HG03045 (cell line): ENCODE measurements around the gene NCKAP5.

ENCODE experiments used
- ATAC-seq: cut with Tn5 transposase; IDR thresholded peaks from one replicate; pipeline ENCODE4 v1.9.1; 2021; ENCODE audit warnings: mild to moderate bottlenecking, moderate library complexity; ENCODE audit not compliant: unreplicated experiment

NCKAP5 gene

DNA sequence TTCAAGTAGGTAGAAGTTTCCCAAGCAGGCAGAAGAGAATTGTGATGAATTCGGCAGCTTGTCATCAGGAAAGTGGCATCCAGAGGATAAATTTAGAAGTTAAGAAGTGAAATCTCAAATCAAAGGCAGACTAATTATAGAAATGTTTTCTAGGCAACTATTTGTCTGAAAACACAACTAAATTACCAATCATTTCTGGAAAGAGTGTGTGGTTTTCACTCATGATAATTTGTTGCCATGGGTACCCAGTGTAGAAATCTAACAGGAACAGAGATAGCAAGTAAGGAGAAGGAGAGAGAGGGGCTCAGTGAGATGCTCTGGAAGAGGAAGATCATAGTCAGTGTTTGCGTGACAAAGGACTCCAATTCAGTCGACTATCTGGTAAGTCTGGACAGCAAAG, 208.1 kb downstream of the NCKAP5 start:
- ATAC-seq = no peak

DNA sequence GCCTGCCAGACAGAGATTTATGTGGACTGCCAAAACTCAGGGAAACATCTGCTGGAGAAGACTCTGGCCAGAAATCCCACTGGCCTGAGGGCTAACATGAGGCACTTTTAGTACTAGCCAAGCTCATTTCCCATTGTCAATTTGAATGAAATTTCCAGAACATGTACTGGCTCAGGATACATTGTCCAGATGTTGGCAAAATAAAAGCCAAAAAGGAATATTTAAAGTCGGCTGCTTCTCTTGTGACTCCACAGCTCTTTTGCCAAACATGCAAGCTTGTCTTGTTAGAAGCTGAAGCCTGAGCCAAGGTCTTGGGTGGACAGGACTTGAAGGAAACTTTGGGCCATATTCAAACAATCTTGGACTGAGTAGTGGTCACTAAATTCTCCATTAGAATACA, 215.5 kb downstream of the NCKAP5 start:
- ATAC-seq = no peak

DNA sequence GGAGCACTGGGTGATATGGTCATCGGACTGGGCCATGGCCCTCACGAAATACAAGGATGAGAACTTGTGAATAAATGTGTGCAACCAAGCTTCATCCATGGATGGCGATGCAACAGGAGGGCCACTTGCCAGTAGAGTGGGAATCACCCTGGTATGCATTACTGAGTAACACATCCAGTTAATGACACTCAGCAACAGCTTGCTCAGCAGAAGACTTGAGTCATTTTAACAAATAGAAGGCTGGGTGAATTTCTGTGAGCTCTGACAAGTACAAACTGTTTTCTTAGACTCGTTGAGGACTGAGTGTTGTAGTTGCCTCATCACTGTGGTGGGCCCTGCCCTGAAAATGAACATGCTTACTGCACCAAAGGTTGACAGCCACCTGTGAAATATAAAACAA, 221.6 kb downstream of the NCKAP5 start:
- ATAC-seq = no peak

DNA sequence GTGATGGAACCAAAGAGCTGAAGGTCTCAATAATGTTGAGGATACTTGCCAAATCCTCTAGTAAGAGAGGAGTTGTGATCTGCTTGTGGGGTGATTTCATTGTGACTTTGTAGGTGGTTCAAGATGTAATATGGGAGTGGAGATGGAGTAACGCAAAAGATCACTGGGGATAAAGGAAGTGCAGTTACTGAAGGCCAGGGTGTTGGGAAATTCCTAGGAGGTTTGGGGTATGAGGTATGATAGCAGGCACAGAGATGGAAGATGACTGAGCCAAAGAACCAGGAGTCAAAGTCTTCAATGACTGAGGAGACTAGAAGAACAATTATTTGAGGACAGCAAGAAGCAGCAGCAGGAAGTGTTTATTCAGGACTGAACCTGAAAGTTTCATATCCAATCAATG, 222.6 kb downstream of the NCKAP5 start:
- ATAC-seq = no peak

DNA sequence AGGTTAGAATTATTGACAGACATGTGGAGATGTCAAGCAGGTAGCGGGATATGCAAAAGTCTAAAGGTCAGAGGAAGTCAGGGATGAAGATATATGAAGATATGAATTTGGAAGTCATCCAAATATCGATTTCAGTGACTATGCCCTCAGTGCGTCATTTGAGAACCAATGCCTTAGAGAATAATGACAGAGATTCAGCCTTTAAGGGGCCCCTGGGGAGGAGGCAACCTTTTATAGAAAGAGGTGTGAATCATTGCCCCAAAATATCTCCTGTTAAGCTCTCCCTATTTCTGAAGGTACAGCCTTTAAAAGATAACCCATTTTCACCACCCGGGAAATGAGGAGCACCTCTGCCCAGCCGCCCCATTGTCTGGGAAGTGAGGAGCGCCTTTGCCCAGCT, 223.4 kb downstream of the NCKAP5 start:
- no peak for ATAC-seq

DNA sequence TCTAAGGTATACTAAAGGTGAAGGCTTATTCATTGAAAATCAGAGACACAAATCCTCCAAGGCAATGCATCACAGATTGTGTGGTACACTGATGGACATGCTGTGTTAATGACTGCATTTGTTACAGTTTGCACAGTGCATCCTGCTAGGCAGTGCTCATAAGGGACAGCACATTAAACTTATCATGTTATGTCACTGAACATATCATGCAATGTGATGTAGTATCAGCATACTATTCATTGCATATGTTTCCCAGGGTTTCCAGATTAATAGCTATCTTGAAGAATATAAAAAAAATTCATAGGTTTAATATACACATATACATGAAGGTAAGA, 225.3 kb downstream of the NCKAP5 start:
- ATAC-seq = no peak

DNA sequence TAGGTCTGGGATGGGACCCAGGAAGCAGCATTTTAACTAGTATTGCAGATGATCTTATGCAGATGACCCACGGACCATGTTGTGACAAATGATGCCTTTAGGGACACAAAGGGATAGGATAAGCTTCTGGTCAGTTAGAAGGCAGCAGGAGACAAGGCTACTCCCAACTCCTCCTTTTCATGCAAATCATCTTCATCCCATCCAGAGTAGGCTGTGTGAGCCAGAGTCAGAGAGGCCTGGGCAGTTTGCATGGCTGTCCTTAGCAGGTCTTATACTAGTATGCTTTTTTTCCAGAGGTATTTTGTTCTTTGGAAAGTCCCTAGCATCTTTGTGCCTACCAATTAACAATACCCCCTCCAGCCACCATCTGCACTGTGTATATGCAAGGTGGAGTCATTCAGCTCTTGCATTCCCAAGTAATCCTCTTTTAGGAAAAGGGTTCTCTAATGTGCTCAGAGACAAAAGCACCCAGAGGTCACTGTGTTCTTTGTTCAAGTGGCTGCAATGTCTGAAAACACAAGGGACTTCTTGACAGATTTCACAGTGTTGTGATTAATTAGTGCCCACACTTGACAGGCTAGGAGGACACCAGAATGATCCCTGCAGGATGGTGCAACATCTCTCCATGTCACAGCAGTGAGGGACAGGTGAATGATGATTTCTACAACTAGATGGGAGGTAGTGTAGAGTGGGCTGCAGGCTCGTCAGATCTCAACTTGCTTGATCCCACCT, 225.8 kb downstream of the NCKAP5 start:
- no peak for ATAC-seq

DNA sequence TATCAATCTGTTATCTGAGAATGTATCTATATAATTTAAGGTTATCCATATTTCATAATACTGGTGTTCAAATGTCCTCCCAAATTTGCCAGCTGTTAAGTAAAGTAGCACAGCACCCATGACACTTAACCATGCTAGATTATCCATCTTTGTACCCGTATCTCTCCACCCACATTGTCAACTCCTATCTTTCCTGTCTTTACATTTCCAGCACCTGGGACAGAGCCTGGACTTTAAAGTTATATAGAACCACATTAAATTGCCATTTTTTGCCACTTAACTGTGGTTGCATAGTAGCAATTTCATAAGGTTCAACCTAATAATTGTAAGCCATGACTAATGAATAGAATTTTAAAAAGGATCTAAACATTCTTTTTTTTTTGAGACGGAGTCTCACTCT, 226.7 kb downstream of the NCKAP5 start:
- no peak for ATAC-seq

DNA sequence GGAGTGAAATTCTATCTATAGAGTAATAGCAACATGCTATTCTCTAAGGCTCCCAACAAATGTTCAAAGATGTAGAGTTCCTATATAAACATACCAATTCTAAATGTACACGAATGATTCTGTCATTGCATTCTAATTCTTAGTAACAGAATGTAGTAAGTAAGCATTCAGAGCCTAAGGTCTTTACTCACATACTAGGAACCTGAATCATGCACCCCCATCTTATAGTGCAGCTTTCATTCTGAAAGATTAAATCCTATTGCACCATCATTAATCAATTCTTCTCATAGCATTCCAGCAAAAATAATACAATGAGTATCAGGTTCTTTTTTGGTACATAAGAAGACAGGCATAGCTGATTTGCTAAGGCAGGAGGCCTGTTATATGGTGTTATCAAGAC, 230.0 kb downstream of the NCKAP5 start:
- ATAC-seq = no peak

DNA sequence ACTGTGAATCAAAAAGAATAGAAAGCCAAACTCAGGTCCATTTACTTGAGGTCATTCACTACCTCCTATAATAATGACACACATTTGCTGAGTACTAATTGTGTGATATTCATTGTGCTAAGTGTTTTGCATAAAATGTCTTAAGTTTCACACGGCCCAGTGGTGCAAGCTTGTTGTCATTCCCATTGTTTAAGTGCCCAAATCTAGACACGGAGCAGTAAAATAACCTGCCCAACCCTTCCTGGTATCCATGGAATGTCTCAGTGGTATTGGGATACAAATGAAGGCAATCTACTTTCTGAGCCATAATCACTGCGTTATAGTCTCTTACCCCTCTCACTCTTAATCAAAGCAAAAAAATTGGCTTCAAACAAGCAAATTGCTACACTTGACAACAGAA, 233.3 kb downstream of the NCKAP5 start:
- no peak for ATAC-seq

DNA sequence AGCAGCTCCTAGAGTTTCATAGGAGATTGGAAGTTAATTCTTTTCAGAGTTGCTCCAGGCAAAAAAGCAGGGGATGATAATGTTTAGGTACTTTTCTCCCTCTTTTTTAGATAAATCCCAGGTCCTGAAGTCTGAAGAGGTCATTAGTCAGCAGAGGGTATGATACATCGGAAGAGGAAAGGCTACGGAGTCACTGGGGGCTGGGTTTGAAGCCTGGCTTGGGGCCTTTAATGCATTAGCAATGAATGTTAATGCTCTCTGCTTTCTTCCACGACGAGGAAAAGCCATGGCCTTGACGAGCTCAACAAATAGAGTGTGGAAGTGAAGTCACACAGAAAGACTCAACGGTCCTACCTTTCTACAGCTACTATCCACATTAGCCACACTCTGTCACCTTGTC, 235.1 kb downstream of the NCKAP5 start:
- no peak for ATAC-seq

DNA sequence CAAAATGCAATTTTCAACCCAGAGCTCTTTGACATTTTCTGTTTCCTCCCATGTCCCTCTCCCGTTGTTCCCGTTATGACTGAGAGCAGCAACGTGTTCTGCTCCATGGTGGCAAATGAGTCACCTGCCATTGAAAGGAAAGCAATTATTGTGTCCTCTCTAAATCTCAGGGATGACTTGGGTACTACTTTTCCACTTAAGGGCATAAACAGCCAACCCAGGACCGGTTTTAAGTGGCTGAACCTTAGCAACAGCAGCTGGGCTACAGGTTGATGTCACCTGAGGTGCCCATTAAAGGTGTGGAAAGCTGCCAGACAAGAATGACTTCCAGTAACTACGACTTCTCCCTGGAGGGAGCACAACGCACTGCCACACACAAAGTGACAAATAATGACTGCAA, 236.8 kb downstream of the NCKAP5 start:
- ATAC-seq = no peak

DNA sequence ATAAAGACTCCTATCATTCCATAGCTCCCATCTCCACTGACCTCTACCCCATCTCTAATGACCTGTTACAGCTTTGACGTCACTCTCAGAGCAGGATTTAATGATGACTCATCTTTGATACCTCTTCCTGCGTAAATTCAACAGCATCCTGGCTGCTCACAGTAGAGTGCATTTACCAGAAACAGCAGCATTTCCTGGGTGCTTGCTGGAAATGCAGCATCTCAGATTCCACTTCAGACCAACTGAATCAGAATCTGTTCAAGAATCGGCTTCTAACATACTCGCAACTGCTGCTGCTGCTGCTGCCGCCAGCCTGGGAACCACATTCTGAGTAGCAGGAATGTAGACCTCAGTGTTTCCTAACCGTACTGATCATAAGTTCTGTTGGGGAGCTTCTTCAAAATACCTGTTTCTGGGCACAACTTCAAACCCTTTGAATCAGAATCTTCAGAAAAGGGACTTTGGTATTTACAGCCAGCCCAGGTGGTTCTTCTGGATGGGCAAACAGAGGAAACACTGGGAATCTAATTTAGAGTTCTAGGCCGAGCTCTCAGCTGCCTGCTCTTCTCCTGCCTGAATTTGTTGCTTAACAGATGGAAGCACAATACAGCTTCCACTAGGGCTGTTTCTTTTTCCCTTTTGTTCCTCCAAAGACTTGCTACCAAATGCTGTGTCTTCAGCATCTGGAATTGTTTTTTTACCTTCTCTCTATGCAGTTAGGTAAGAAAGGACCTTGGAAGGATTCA, 241.4 kb downstream of the NCKAP5 start:
- no peak for ATAC-seq

DNA sequence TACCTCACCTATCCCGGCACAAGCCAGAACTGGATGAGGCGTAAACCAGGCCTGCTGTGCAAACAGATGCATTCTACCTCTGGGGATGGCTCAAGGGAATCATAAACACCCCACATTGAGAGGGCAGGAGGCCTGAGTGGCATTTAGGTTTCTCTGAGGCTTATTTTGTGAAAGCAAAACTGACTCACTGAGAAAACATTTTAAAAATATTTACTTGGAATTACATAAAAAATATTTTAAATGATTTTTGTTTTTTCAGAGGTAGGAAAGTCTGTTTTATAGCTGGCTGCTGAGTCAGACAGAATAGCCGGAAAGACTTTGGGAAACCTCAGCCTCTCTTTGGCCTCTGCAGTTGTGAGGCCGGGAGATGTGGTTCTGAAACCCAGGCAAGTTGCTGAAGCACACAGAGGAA, 244.1 kb downstream of the NCKAP5 start:
- ATAC-seq = no peak

DNA sequence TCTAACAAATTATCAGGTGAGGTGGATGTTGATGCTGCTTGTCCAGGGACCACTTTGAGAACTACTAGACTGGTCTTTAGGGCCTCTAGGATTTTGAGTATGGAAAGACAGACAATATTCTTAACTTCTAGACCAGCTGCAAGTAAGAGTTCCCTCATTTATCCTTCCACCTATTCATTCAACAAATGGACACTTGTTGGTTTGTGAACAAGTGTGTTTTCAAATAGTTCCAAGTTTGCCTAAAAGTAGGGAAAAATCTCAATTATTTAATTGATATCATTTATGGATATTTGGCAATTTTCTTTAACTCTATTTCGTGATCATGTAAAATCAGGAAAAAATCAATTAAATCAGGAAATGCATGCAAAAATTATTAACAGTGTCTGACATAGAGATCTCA, 245.4 kb downstream of the NCKAP5 start:
- ATAC-seq = no peak

DNA sequence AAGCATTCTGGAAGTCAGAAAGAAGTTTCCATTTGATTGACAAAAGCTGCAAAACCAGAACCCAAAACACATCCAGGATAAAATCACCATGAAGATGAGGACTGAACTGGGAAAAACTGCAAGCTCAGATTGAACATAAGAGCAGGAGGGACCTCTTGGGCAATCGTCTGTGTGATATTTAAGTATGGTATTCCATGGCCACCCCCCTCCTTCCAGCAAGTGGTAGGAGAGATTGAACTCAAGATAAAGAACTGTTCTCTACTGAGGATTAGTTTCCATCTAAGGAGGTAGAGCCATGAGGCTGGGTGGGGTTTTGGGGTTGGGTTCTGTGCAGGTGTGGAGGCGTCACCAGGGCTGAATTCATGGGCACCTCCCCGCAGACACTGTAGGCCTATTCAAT, 251.1 kb downstream of the NCKAP5 start:
- no peak for ATAC-seq

DNA sequence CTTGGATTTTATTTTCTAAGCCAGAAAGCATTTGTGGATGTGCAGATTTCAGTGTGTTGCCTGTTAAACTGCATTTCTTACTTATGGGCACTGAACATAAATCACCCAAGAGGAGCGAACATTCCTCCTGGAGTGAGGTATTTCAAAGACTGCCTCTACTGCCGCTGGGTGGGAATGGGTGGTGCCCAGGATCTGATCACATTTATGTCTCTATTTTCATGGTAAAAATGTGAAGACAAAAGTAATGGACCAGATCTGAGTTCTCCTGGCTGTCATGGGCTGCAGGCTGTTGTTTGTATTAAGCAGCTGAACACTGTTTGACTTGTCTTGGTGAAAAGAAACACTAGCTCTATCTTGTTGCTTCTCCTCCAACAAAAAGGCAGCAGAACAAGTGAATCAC, 251.7 kb downstream of the NCKAP5 start:
- ATAC-seq = no peak

DNA sequence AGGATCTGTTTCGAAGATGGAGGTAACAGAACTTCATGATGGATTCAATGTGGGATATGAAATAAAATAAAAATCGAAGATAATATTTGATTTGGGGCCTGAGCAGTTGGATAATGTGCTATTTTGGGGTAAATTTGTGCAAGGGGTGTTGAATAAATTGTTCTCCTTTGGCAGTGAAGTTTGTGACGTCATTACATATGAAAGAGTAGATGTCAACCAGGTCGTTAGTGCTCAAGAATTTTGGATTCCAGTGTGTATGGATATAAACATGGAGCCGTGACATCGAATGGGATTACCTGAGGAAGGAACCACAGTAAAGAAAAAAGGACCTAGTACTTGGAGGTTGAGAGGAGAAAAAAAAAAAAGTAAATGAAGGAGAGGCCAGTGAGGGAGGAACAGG, 253.0 kb downstream of the NCKAP5 start:
- ATAC-seq = no peak

DNA sequence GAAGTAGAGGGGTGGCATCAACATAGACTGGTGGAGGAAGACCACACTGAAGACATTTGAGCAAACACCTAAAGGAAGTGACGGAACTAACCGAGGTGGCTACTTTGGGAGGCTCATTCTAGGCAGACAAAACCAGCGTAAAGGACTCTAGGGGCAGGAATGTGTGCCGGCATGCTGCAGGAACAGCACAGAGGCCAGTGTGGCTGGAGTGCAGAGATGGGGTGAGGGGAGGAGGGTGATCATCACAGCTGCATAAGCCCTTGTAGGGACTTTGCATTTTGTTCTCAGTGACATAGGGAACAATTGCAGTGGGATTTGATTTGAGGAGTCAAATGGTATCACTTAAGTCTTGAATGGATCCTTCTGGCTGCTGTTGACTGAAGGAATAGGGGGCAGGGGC, 253.5 kb downstream of the NCKAP5 start:
- no peak for ATAC-seq

DNA sequence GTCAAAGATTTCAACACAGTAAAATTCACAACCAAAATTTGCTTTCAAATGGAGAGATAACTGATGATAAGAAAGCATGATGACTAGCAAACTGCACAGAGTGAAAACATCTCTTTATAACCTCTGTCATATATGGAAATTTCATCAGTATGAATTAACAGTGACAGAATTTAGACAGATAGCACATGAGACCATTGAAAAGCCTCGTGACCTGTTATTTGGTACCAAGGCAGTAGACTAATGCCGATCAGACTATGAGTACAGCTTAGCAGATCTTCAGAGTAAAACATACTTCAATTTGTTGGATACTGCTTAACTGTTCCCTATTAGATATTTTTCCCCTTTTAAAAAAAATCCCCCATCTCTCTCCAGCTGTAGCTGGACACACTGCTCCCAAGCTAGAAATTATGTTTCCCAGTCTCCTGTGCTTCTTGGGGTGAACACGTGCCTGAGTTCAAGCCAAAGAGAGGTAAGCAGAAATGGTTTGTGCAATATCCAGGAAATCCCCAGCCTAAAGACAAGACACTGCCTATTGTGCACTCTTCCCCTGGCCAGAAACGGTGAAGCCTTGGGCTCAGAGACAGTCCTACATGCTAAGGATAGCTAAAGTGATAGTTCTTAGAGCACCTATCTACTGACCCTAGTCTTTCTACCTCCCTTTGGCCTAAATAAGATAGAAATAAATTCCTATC, 256.1 kb downstream of the NCKAP5 start:
- no peak for ATAC-seq

DNA sequence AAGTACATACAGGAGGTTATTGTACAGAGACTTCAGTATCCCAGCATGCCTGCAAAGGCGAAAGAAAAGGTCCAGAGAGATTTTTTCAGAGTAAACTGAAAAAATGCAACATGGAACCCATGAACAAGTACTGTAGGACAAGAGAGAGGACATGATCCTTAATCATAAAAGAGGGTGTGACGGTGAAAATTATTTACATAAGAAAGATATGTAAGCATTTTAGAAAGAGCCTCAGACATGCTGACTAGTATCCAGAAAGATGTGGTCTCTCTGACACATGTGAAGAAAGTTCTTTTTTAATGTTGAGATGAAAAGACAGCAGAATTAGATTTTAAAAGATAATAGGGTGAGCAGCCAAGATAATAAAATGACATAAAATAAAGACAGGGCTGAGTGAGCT, 262.0 kb downstream of the NCKAP5 start:
- ATAC-seq = no peak

DNA sequence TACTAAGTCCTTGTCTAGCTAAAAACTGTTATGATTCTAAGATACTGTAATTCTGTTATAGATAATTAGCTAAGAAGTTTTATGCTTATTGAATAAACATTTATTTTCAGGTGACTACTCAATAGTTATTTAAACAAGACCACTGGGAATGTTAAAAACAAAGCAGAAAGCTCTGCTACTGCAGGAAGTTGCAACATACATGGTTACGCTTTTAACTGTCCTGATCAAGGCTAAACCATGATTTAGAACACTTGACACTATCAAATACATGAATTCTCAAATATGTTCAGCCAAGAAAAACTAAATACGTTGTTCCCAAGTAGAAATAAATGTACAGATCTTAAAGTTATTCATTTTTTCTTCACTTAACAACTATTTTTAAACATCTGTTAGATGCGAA, 263.9 kb downstream of the NCKAP5 start:
- ATAC-seq = no peak
